Spleen (tissue), 11 donors: ENCODE results near the gene PFDN6. TPM values are rescaled to one million over a fixed set of nuclear protein-coding genes. Genes with fewer than 3 reads are reported as not detected.
A peak's percentile ranks its signal among the peaks of the same experiment; 100 is the strongest.

ENCODE experiments used
- DNase-seq: peaks from one replicate; pipeline ENCODE4 v3.0.0-alpha.2; 2020
- H3K27ac ChIP-seq, 8 donors: fragments of 200-600 bp; sonication (generic) in 7 of 8; 1 replicate in 4 of 8; 2 replicates in 4 of 8; pipeline versions ENCODE4 v1.5.0 to v1.8.0; 2016 to 2021; ENCODE audit warnings: inconsistent platforms in 4 of 8, mild to moderate bottlenecking in 4 of 8, moderate library complexity in 1 of 8
- H3K27me3 ChIP-seq, 7 donors: fragments of 200-600 bp; sonication (generic) in 6 of 7; replicated peaks in 1 of 7; 1 replicate in 4 of 7; 2 replicates in 3 of 7; pipeline versions ENCODE4 v1.5.0 to v1.8.0; 2016 to 2021; ENCODE audit warnings: inconsistent platforms in 3 of 7, mild to moderate bottlenecking in 1 of 7
- H3K36me3 ChIP-seq, 6 donors: fragments of 200-600 bp; sonication (generic) in 5 of 6; 1 replicate in 4 of 6; 2 replicates in 2 of 6; pipeline versions ENCODE4 v1.5.0 to v1.8.0; 2016 to 2021; ENCODE audit warnings: inconsistent platforms in 2 of 6
- H3K4me1 ChIP-seq, 6 donors: fragments of 200-600 bp; sonication (generic) in 5 of 6; 1 replicate in 3 of 6; 2 replicates in 3 of 6; pipeline versions ENCODE4 v1.5.0 to v1.8.0; 2016 to 2021; ENCODE audit warnings: inconsistent platforms in 3 of 6
- H3K4me3 ChIP-seq, 8 donors: fragments of 200-600 bp; sonication (generic) in 7 of 8; 1 replicate in 4 of 8; 2 replicates in 4 of 8; pipeline versions ENCODE4 v1.5.0 to v1.8.0; 2016 to 2021; ENCODE audit warnings: inconsistent platforms in 4 of 8, mild to moderate bottlenecking in 4 of 8, moderate library complexity in 2 of 8
- H3K9me3 ChIP-seq, 8 donors: fragments of 200-600 bp; sonication (generic) in 7 of 8; 1 replicate in 4 of 8; 2 replicates in 4 of 8; pipeline versions ENCODE4 v1.5.0 to v1.8.0; 2016 to 2021; ENCODE audit warnings: inconsistent platforms in 4 of 8
- CTCF ChIP-seq, 11 experiments: fragments of 200-600 bp in 7 of 11; fragments of 450-650 bp in 4 of 11; sonication (generic) in 4 of 11; IDR thresholded peaks in 8 of 11; conservative IDR thresholded peaks in 3 of 11; 1 replicate in 7 of 11; 2 replicates in 4 of 11; pipeline versions ENCODE4 v1.4.0 to v1.8.0; 2016 to 2021; ENCODE audit warnings: antibody characterized with exemption in 11 of 11, inconsistent platforms in 4 of 11, mild to moderate bottlenecking in 1 of 11
- POLR2A ChIP-seq, 3 donors: fragments of 450-650 bp; IDR thresholded peaks; one replicate each; pipeline ENCODE4 v1.5.1; 2017; ENCODE audit warnings: antibody characterized with exemption in 3 of 3, mild to moderate bottlenecking in 1 of 3
- POLR2AphosphoS5 ChIP-seq, 3 donors: sonication (generic); formaldehyde crosslinking; IDR thresholded peaks; one replicate each; pipeline ENCODE4 v1.5.1; 2017; ENCODE audit warnings: antibody characterized with exemption in 3 of 3
- WGBS, 5 donors: extraction: QIAGEN DNeasy Blood & Tissue Kit in 3 of 5; methylation state at CpG; one replicate each; pipeline versions ENCODE4 v1.1.5 to v1.1.7; 2013 to 2018; 5-methylcytosine and 5-hydroxymethylcytosine counted together
- intact Hi-C: fragments of 100-400 bp; cut with DNase I; formaldehyde crosslinking; loops from one replicate; pipeline ENCODE4 v1.15.0; 2023; ENCODE audit warnings: low total_unique reads
- polyA plus RNA-seq, 3 donors: library from polyadenylated mRNA; stranded (reverse); fragments of 200-250 nt; gene quantifications; one replicate each; pipeline ENCODE4 v1.2.1, GENCODE V29; 2013
- total RNA-seq, 7 donors: library from RNA; depleted of rRNA in 3 of 7; stranded (reverse); fragments of >200 nt in 3 of 7; fragmentation: NEBNext Ultra II Directional in 4 of 7; extraction: Animal tissue kit (Norgen Biotek cat#: 25700) in 4 of 7; gene quantifications; one replicate each; pipeline versions ENCODE4 v1.1.0 to v1.2.1, GENCODE V29; 2016 to 2021
- donor health status: healthy with polysubstance abuse.
- donor health status: DM: no; HTN: no; CAD: no; lungs with moderate emphysema.
- donor health status: DM: no; HTN: no; CAD: no.
- donor health status: Bipolar disorder and iron deficiency.
- donor health status: healthy.
- donor health status: DM: no; HTN: no; CAD: no.
- donor health status: DM: yes; HTN: yes; CAD: no.

Gene PFDN6
- total and polyA plus RNA-seq, 10 donors = 11.3 to 169 (median 32.7) TPM

DNA sequence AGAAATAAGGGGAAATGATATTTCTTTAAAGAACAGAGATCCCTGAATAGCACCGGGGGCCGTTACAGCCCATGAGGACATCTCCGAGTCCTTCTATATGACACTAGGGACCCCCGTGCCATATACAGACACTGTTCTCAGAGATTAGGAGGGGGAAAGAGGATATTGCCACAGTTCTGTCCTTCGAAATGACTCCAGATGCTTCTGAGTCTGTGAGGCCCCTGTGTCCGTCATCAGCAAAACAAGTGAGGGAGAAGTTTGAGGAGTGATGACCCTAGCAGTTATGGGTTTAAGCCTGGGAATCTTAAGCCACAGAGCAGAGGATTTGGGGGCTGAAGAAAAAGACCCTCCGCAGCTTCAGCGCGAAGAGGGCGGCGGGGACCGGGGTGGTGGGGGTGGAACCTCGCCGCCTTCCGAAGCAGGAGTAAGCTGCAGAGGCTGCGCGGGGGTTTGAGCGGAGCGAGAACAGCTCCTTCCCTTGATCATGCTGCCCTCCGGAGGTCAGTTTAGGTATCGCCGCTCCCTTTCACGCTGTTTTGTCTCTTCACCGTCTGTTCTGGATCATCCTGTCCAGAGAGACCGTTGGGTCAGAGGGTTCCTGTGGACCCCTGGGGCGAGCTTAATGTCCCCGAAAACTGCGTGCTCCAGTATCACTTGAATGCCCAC is 41.3 kb upstream of the PFDN6 start:
- DNase-seq = peak; percentile 95
- whole genome bisulfite sequencing, 5 donors = 1 to 4% (median 2%) methylated on average over 27 to 28 of the region's 28 CpGs
- Histone ChIP-seq H3K27me3 (peaks cover 0 to 16% (median 0%) of the 10 kb centered on the region in 7 donors), H3K36me3 (peaks cover 0 to 22% (median 0%) of the 10 kb centered on the region in 6 donors), H3K9me3 (no peaks in the 10 kb centered on the region), H3K4me3 (peak overlapping the region; percentile 33 to 73 (median 52)), H3K4me1 (peaks cover 10 to 45% (median 29%) of the 10 kb centered on the region in 6 donors), H3K27ac (peak overlapping the region; percentile 89 to 93 (median 91))
- intact Hi-C loops = loop anchor here (2.0 kb wide), 1 partner anchor 87 kb away; no protein-coding TSS in a partner anchor
- TF ChIP-seq POLR2AphosphoS5 (IDR thresholded peaks at IDR 0.05) (peak in 2 of 3 donors; percentile 46 to 51), POLR2A (IDR thresholded peaks at IDR 0.05) (no peak), CTCF (IDR thresholded peaks at IDR 0.05 in 8 of 11, conservative IDR thresholded peaks at IDR 0.05 in 3 of 11) (peak; percentile 90 to 98 (median 97))

- TF ChIP-seq CTCF (IDR thresholded peaks at IDR 0.05 in 8 of 11, conservative IDR thresholded peaks at IDR 0.05 in 3 of 11) = peak in 4 of 11 experiments; percentile 19 to 54 (median 38)
- TF ChIP-seq POLR2A (IDR thresholded peaks at IDR 0.05) = no peak
- Histone ChIP-seq H3K9me3 (no peaks in the 10 kb centered on the region), H3K27me3 (peaks cover 0 to 16% (median 0%) of the 10 kb centered on the region in 7 donors), H3K4me3 (peak overlapping the region; percentile 33 to 73 (median 52)), H3K27ac (peak overlapping the region; percentile 89 to 93 (median 91)), H3K36me3 (peaks cover 0 to 22% (median 0%) of the 10 kb centered on the region in 6 donors), H3K4me1 (peaks cover 10 to 45% (median 29%) of the 10 kb centered on the region in 6 donors)
- intact Hi-C loops = loop anchor here (2.0 kb wide), 1 partner anchor 88 kb away; no protein-coding TSS in a partner anchor
- no peak for DNase-seq
- WGBS, 5 donors = 0 to 1% (median 1%) methylated on average over 18 of the region's 18 CpGs
Measured at GRCh38 chr6:33248643-33248931, 40.8 kb upstream of the PFDN6 start.

GRCh38 chr6:33248932-33249731 is 40.3 kb upstream of the PFDN6 start:
- H3K27ac ChIP-seq = peak overlapping the region; percentile 89 to 93 (median 91)
- WGBS, 5 donors = 0 to 1% (median 0%) methylated on average over 33 to 58 of the region's 58 CpGs
- peaks cover 0 to 16% (median 0%) of the 10 kb centered on the region in 7 donors for H3K27me3 ChIP-seq
- H3K36me3 ChIP-seq = peaks cover 0 to 22% (median 0%) of the 10 kb centered on the region in 6 donors
- peak overlapping the region; percentile 36 to 73 (median 52) for H3K4me3 ChIP-seq
- intact Hi-C loops = loop anchor here (2.0 kb wide), 1 partner anchor 88 kb away; no protein-coding TSS in a partner anchor
- peaks cover 10 to 45% (median 29%) of the 10 kb centered on the region in 6 donors for H3K4me1 ChIP-seq
- H3K9me3 ChIP-seq = no peaks in the 10 kb centered on the region
- TF ChIP-seq POLR2AphosphoS5 (IDR thresholded peaks at IDR 0.05) = peak; percentile 94 to 97 (median 96)
- TF ChIP-seq POLR2A (IDR thresholded peaks at IDR 0.05) = peak; percentile 25 to 77 (median 71)
- TF ChIP-seq CTCF (IDR thresholded peaks at IDR 0.05 in 8 of 11, conservative IDR thresholded peaks at IDR 0.05 in 3 of 11) = peak in 7 of 11 experiments; percentile 10 to 58 (median 27)
- DNase-seq = peak; percentile 98
